Measurements from ENCODE around the gene IL1A.

IL1A gene

GRCh38 chr2:112791019-112791418 lies 6.7 kb upstream of the IL1A start:
- Histone ChIP-seq H3K9me3 (ENCODE audit: control insufficient read depth, insufficient read depth, low read length) (no peaks in the 10 kb centered on the region), H3K36me3 (ENCODE audit: insufficient read depth, low read length) (no peaks in the 10 kb centered on the region), H3K9ac (ENCODE audit: low read depth, low read length) (no peak overlapping the region), H3K4me1 (ENCODE audit: insufficient read depth, low read length) (peaks cover 9% of the 10 kb centered on the region)

- Histone ChIP-seq H3K4me1 (ENCODE audit: insufficient read depth, low read length) (peaks cover 12% of the 10 kb centered on the region), H3K9ac (ENCODE audit: low read depth, low read length) (no peak overlapping the region), H3K9me3 (ENCODE audit: control insufficient read depth, insufficient read depth, low read length) (no peaks in the 10 kb centered on the region), H3K36me3 (ENCODE audit: insufficient read depth, low read length) (no peaks in the 10 kb centered on the region)
These were observed 6.0 kb upstream of the IL1A start for GRCh38 chr2:112790305-112790704.

GRCh38 chr2:112789186-112789585 lies 4.9 kb upstream of the IL1A start:
- Histone ChIP-seq H3K9ac (ENCODE audit: low read depth, low read length) (no peak overlapping the region), H3K36me3 (ENCODE audit: insufficient read depth, low read length) (no peaks in the 10 kb centered on the region), H3K9me3 (ENCODE audit: control insufficient read depth, insufficient read depth, low read length) (no peaks in the 10 kb centered on the region), H3K4me1 (ENCODE audit: insufficient read depth, low read length) (peaks cover 22% of the 10 kb centered on the region)

DNA sequence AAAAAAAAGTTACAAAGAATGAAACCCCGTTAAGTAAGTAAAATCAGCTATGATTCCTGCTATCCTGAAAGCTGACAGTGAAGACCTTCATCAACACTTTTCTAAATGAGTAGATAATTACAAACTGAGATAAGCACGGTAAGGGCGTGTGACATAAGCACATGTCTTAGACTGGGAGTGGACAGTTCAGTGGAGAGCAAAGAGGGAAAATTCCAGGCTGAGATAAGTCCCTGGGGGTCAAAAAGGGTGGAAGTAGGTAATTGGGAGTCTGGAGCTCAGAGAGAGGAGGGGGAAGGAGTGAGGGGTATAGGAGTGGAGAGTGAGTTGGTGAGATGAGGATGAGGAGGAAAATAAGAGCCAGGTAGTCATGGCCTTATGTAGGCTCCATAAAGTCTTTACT lies 4.4 kb upstream of the IL1A start:
- no peaks in the 10 kb centered on the region for H3K9me3 ChIP-seq (ENCODE audit: control insufficient read depth, insufficient read depth, low read length)
- H3K36me3 ChIP-seq (ENCODE audit: insufficient read depth, low read length): no peaks in the 10 kb centered on the region
- H3K9ac ChIP-seq (ENCODE audit: low read depth, low read length): no peak overlapping the region
- peaks cover 25% of the 10 kb centered on the region for H3K4me1 ChIP-seq (ENCODE audit: insufficient read depth, low read length)

- H3K9ac ChIP-seq (ENCODE audit: low read depth, low read length): no peak overlapping the region
- H3K4me1 ChIP-seq (ENCODE audit: insufficient read depth, low read length): peaks cover 31% of the 10 kb centered on the region
- H3K36me3 ChIP-seq (ENCODE audit: insufficient read depth, low read length): no peaks in the 10 kb centered on the region
- H3K9me3 ChIP-seq (ENCODE audit: control insufficient read depth, insufficient read depth, low read length): no peaks in the 10 kb centered on the region
These were observed 3.6 kb upstream of the IL1A start for GRCh38 chr2:112787729-112788393.

GRCh38 chr2:112787294-112787693 lies 3.0 kb upstream of the IL1A start:
- H3K4me1 ChIP-seq (ENCODE audit: insufficient read depth, low read length): peaks cover 31% of the 10 kb centered on the region
- no peak overlapping the region for H3K9ac ChIP-seq (ENCODE audit: low read depth, low read length)
- H3K36me3 ChIP-seq (ENCODE audit: insufficient read depth, low read length): no peaks in the 10 kb centered on the region
- no peaks in the 10 kb centered on the region for H3K9me3 ChIP-seq (ENCODE audit: control insufficient read depth, insufficient read depth, low read length)

DNA sequence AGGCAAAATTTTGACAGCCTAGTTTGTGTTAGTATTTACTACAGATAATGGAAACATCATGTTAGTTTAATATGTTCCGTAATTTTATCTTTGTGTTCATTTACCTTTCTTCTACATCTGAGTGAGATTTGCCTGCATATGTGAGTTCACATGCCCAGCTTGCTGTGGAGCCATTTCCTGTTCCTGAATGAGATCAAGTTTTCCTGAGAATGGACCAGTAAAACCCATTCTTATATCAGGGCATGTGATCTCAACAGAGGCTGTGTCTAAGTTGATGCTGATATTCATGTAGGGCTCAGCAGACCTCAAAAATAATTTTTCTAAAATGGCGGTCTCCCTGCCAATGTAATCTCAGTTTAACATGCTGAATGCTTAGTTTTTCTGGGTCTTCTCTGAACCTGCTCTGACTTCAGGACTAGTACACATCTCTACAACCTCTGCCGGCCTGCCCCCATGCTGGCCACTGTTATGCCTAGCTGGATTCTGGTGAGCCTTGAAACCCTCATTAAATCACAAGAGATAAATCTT lies 1.0 kb downstream of the IL1A start:
- Histone ChIP-seq H3K9ac (ENCODE audit: low read depth, low read length) (peak overlapping the region; percentile 41; the same call in 1 of the 2 replicates), H3K9me3 (ENCODE audit: control insufficient read depth, insufficient read depth, low read length) (no peaks in the 10 kb centered on the region), H3K36me3 (ENCODE audit: insufficient read depth, low read length) (no peaks in the 10 kb centered on the region), H3K4me1 (ENCODE audit: insufficient read depth, low read length) (peaks cover 28% of the 10 kb centered on the region)

DNA sequence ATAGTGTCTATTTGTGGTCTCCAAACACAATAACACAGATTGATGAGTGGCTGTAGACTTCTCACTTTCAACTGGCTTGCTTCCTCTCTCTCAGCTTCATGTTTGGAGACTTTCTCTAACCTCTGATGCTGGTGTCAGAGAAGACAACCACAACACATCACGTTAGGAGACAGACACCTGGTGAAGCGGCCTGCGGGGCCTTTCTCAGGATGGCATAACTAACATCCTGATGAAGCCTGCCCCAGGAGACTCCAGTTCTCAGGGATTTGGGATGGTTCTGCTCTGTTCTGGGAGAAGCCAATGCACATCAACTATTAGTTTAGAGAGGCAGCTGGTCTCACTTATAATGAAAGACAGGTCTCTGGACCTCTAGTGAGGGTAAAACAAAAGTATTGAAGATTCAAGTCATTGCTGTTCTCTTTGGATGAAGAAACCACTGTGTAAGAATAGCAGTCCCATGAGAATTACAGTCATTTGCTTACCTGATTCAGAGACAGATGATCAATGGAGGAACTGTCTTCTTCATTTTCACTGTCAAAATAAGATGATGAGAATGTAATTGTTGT lies 2.0 kb downstream of the IL1A start:
- H3K36me3 ChIP-seq (ENCODE audit: insufficient read depth, low read length): no peaks in the 10 kb centered on the region
- peaks cover 28% of the 10 kb centered on the region for H3K4me1 ChIP-seq (ENCODE audit: insufficient read depth, low read length)
- no peaks in the 10 kb centered on the region for H3K9me3 ChIP-seq (ENCODE audit: control insufficient read depth, insufficient read depth, low read length)
- H3K9ac ChIP-seq (ENCODE audit: low read depth, low read length): no peak overlapping the region

DNA sequence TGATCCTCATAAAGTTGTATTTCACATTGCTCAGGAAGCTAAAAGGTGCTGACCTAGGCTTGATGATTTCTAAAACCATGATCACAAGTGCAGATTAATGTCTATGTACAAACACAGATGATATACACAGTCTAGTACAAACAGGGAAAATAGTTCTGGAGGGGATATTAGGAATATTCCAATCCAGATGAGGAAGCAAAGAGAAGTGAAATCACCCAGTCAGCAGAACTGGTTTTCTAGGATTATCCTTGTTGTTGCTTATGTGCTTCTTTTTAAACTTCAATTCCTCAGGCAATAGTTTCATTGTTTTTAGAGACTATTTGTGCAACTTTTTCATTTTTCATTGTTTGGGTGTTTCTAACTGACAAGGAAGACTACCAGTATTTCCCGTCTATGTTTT lies 4.7 kb downstream of the IL1A start:
- H3K36me3 ChIP-seq (ENCODE audit: insufficient read depth, low read length): no peaks in the 10 kb centered on the region
- H3K4me1 ChIP-seq (ENCODE audit: insufficient read depth, low read length): peaks cover 15% of the 10 kb centered on the region
- no peak overlapping the region for H3K9ac ChIP-seq (ENCODE audit: low read depth, low read length)
- H3K9me3 ChIP-seq (ENCODE audit: control insufficient read depth, insufficient read depth, low read length): no peaks in the 10 kb centered on the region

DNA sequence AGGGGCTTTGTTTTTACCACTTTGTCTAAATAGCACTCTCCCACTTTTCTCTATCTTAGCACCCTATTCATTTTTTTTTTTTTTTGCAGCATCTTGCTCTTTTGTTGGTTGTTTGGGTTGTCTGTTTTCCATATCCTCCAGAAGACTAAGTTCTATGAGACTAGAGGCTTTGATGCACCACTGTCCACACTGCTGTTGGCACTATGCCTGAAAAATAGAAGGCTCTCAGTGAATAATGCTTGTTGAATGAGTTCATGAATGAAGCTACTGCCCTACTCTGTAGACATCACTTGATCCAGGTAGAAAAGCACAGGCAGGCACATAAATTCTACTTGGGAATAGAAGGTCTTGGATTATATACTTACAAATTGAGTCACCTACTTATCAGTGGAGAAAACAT lies 7.3 kb downstream of the IL1A start:
- Histone ChIP-seq H3K9me3 (ENCODE audit: control insufficient read depth, insufficient read depth, low read length) (no peaks in the 10 kb centered on the region), H3K36me3 (ENCODE audit: insufficient read depth, low read length) (no peaks in the 10 kb centered on the region), H3K4me1 (ENCODE audit: insufficient read depth, low read length) (no peaks in the 10 kb centered on the region), H3K9ac (ENCODE audit: low read depth, low read length) (no peak overlapping the region)

DNA sequence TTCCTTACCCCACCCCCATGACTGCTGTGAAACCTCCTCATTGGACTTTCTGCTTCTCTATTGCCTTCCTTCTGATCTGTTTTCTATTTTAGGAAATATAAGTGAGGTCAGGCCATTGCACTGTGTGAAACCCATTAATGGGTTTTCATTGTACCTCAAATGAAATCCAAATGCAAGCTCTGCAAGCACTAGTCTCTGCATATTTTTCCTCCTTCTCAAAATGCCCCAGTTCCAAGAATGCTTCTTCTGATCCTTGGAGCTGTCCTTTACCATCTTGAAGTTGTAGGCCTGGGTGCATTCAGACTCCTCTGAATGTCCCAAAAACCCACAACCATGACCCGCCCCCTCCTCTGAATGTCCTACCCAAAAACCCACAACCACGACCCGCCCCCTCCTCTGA lies 8.2 kb downstream of the IL1A start:
- H3K9me3 ChIP-seq (ENCODE audit: control insufficient read depth, insufficient read depth, low read length): no peaks in the 10 kb centered on the region
- no peaks in the 10 kb centered on the region for H3K4me1 ChIP-seq (ENCODE audit: insufficient read depth, low read length)
- H3K9ac ChIP-seq (ENCODE audit: low read depth, low read length): no peak overlapping the region
- no peaks in the 10 kb centered on the region for H3K36me3 ChIP-seq (ENCODE audit: insufficient read depth, low read length)

GRCh38 chr2:112774536-112775285 lies 9.6 kb downstream of the IL1A start:
- H3K9ac ChIP-seq (ENCODE audit: low read depth, low read length): no peak overlapping the region
- H3K9me3 ChIP-seq (ENCODE audit: control insufficient read depth, insufficient read depth, low read length): no peaks in the 10 kb centered on the region
- no peaks in the 10 kb centered on the region for H3K4me1 ChIP-seq (ENCODE audit: insufficient read depth, low read length)

DNA sequence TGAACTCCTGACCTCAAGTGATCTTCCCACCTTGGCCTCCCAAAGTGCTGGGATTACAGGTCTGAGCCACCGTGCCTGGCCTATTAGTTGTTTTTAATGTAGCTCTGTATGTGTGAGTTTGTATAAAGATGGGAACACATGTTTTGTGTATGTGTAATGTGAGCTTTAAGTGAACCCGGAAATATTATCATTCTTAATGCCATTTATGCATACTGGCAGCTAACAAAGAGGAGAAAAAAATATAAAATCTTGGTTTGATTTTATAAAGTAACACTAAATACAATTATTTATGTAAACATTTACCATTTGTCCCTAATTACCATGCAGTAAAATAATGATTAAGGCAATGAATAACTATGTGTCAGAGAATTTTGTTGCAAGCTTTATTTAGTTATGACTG lies 10.7 kb downstream of the IL1A start:
- no peak overlapping the region for H3K9ac ChIP-seq (ENCODE audit: low read depth, low read length)
- H3K36me3 ChIP-seq (ENCODE audit: insufficient read depth, low read length): no peaks in the 10 kb centered on the region
- H3K9me3 ChIP-seq (ENCODE audit: control insufficient read depth, insufficient read depth, low read length): no peaks in the 10 kb centered on the region
- no peaks in the 10 kb centered on the region for H3K4me1 ChIP-seq (ENCODE audit: insufficient read depth, low read length)

More at GRCh38 chr2:112774536-112775285, 9.6 kb downstream of the IL1A start:
- no peaks in the 10 kb centered on the region for H3K36me3 ChIP-seq (ENCODE audit: insufficient read depth, low read length)

GRCh38 chr2:112772911-112773475 lies 11.3 kb downstream of the IL1A start:
- Histone ChIP-seq H3K9ac (ENCODE audit: low read depth, low read length) (no peak overlapping the region), H3K4me1 (ENCODE audit: insufficient read depth, low read length) (no peaks in the 10 kb centered on the region), H3K9me3 (ENCODE audit: control insufficient read depth, insufficient read depth, low read length) (no peaks in the 10 kb centered on the region), H3K36me3 (ENCODE audit: insufficient read depth, low read length) (no peaks in the 10 kb centered on the region)

Data from ES-I3 (cell line).